ENCODE results near the gene TNNC1. TPM values are rescaled to one million over a fixed set of nuclear protein-coding genes. Genes with fewer than 3 reads are reported as not detected.

Gene TNNC1
- total RNA-seq, 1 experiment from 2014 or later, result 40.5 TPM

- POLR2A ChIA-PET, result no interaction called here
- Histone ChIP-seq H3K4me3 (ENCODE audit: low read depth, low read length) (no peak overlapping the region), H3K36me3 (ENCODE audit: control insufficient read depth, insufficient read depth, low read length) (peaks cover 8% of the 10 kb centered on the region; the same call in 1 of the 2 replicates), H3K9me3 (no peaks in the 10 kb centered on the region), H3K4me1 (peaks cover 7% of the 10 kb centered on the region), H3K27me3 (replicated peaks; ENCODE audit: control insufficient read depth, insufficient read depth, low read length) (no peaks in the 10 kb centered on the region)
- intact Hi-C loops (cut with micrococcal nuclease; ENCODE audit: unreplicated experiment), result no loop called here
- CTCF ChIA-PET, result interaction anchor here (0.5 kb wide), 1 partner anchor 67 kb away, joined by 4 read pairs; no protein-coding TSS in a partner anchor
- no peaks in the 10 kb centered on the region for H3K27me3 Mint-ChIP-seq (ENCODE audit: insufficient read depth, unreplicated experiment)
- H3K9me3 Mint-ChIP-seq (ENCODE audit: unreplicated experiment), result no peaks in the 10 kb centered on the region
- no peak for TF ChIP-seq CTCF (IDR thresholded peaks at IDR 0.05; ENCODE audit: insufficient read depth in 1 of 2, low read depth in 1 of 2, low read length in 1 of 2, severe bottlenecking in 1 of 2, unreplicated experiment in 1 of 2)
- BruUV-seq (replicated peaks), result no TSS peak
- peaks cover 13% of the 10 kb centered on the region for H3K4me1 Mint-ChIP-seq (ENCODE audit: low read depth, unreplicated experiment)
- DNase-seq, result no peak
- H3K27ac Mint-ChIP-seq (ENCODE audit: unreplicated experiment), result no peak overlapping the region
- peaks cover 31% of the 10 kb centered on the region for H3K36me3 Mint-ChIP-seq (ENCODE audit: insufficient read depth, unreplicated experiment)
- H3K4me3 Mint-ChIP-seq (ENCODE audit: unreplicated experiment), result no peak overlapping the region
Observed at GRCh38 chr3:52406791-52407510, 46.9 kb downstream of the TNNC1 start.

- Histone ChIP-seq H3K27me3 (replicated peaks; ENCODE audit: control insufficient read depth, insufficient read depth, low read length) (no peaks in the 10 kb centered on the region), H3K9me3 (no peaks in the 10 kb centered on the region), H3K4me1 (peaks cover under 1% of the 10 kb centered on the region; the same call in 1 of the 2 replicates), H3K4me3 (ENCODE audit: low read depth, low read length) (no peak overlapping the region), H3K36me3 (ENCODE audit: control insufficient read depth, insufficient read depth, low read length) (peaks cover 8% of the 10 kb centered on the region; the same call in 1 of the 2 replicates)
- DNase-seq, result no peak
- intact Hi-C loops (cut with micrococcal nuclease; ENCODE audit: unreplicated experiment), result no loop called here
- H3K4me1 Mint-ChIP-seq (ENCODE audit: low read depth, unreplicated experiment), result peaks cover 13% of the 10 kb centered on the region
- no peaks in the 10 kb centered on the region for H3K27me3 Mint-ChIP-seq (ENCODE audit: insufficient read depth, unreplicated experiment)
- ChIA-PET CTCF (interaction anchor here (0.5 kb wide), 1 partner anchor 66 kb away, joined by 4 read pairs; no protein-coding TSS in a partner anchor), POLR2A (no interaction called here)
- no TSS peak for BruUV-seq (replicated peaks)
- no peak overlapping the region for H3K27ac Mint-ChIP-seq (ENCODE audit: unreplicated experiment)
- TF ChIP-seq CTCF (IDR thresholded peaks at IDR 0.05; ENCODE audit: insufficient read depth in 1 of 2, low read depth in 1 of 2, low read length in 1 of 2, severe bottlenecking in 1 of 2, unreplicated experiment in 1 of 2), result no peak
- no peaks in the 10 kb centered on the region for H3K9me3 Mint-ChIP-seq (ENCODE audit: unreplicated experiment)
- H3K4me3 Mint-ChIP-seq (ENCODE audit: unreplicated experiment), result no peak overlapping the region
- peaks cover 31% of the 10 kb centered on the region for H3K36me3 Mint-ChIP-seq (ENCODE audit: insufficient read depth, unreplicated experiment)
Observed at GRCh38 chr3:52406231-52406661, 47.6 kb downstream of the TNNC1 start.

GRCh38 chr3:52405601-52406110 is 48.2 kb downstream of the TNNC1 start:
- no peak overlapping the region for H3K27ac Mint-ChIP-seq (ENCODE audit: unreplicated experiment)
- no peaks in the 10 kb centered on the region for H3K27me3 ChIP-seq (replicated peaks; ENCODE audit: control insufficient read depth, insufficient read depth, low read length)
- H3K9me3 Mint-ChIP-seq (ENCODE audit: unreplicated experiment), result no peaks in the 10 kb centered on the region
- BruUV-seq (replicated peaks), result no TSS peak
- no peak for DNase-seq
- ChIA-PET CTCF (no interaction called here), POLR2A (no interaction called here)
- H3K36me3 ChIP-seq (ENCODE audit: control insufficient read depth, insufficient read depth, low read length), result peaks cover 8% of the 10 kb centered on the region; the same call in 1 of the 2 replicates
- intact Hi-C loops (cut with micrococcal nuclease; ENCODE audit: unreplicated experiment), result no loop called here
- peaks cover 31% of the 10 kb centered on the region for H3K36me3 Mint-ChIP-seq (ENCODE audit: insufficient read depth, unreplicated experiment)
- H3K4me3 Mint-ChIP-seq (ENCODE audit: unreplicated experiment), result no peak overlapping the region
- H3K27me3 Mint-ChIP-seq (ENCODE audit: insufficient read depth, unreplicated experiment), result no peaks in the 10 kb centered on the region
- H3K4me3 ChIP-seq (ENCODE audit: low read depth, low read length), result no peak overlapping the region
- no peaks in the 10 kb centered on the region for H3K9me3 ChIP-seq
- peaks cover 13% of the 10 kb centered on the region for H3K4me1 Mint-ChIP-seq (ENCODE audit: low read depth, unreplicated experiment)
- no peak for TF ChIP-seq CTCF (IDR thresholded peaks at IDR 0.05; ENCODE audit: insufficient read depth in 1 of 2, low read depth in 1 of 2, low read length in 1 of 2, severe bottlenecking in 1 of 2, unreplicated experiment in 1 of 2)
- H3K4me1 ChIP-seq, result no peaks in the 10 kb centered on the region
